OCI-LY3 (cell line): Measurements from ENCODE around the gene RBMX.

Experiments
- H2AFZ ChIP-seq: fragments of 200-600, 300-600 bp; shearing (Covaris generic); 2 replicates; pipeline ENCODE4 v1.6.0; 2014; ENCODE audit warnings: antibody characterized with exemption, low read depth, low read length
- H3K27ac ChIP-seq: fragments of 200-600, 300-600 bp; sonication (generic); 2 replicates; pipeline ENCODE4 v1.5.1; 2014; ENCODE audit warnings: mild to moderate bottlenecking, low read length, moderate library complexity, mixed read lengths
- H3K27me3 ChIP-seq: fragments of 200-600, 300-600 bp; sonication (generic); 2 replicates; pipeline ENCODE4 v1.6.1; 2014; ENCODE audit warnings: low read depth, low read length, mixed read lengths
- H3K36me3 ChIP-seq: fragments of 200-600, 300-600 bp; sonication (generic); replicated peaks from 2 replicates; pipeline ENCODE3; 2014; ENCODE audit warnings: low read depth, low read length, mixed read lengths
- H3K4me1 ChIP-seq: fragments of 300-600, 200-600 bp; sonication (generic); 2 replicates; pipeline ENCODE4 v1.6.1; 2014; ENCODE audit warnings: low read length, mixed read lengths
- H3K4me2 ChIP-seq: fragments of 200-600, 300-600 bp; sonication (generic); 2 replicates; pipeline ENCODE4 v1.6.1; 2014; ENCODE audit warnings: low read length, mixed read lengths
- H3K4me3 ChIP-seq: fragments of 300-600, 200-600 bp; sonication (generic); 2 replicates; pipeline ENCODE4 v1.5.1; 2014; ENCODE audit warnings: antibody characterized with exemption, mild to moderate bottlenecking, low read length, moderate library complexity
- H3K79me2 ChIP-seq: fragments of 300-600, 200-600 bp; shearing (Covaris generic); 2 replicates; pipeline ENCODE4 v1.6.1; 2014; ENCODE audit warnings: mild to moderate bottlenecking, low read length, mixed read lengths
- H3K9ac ChIP-seq: fragments of 300-600, 200-600 bp; shearing (Covaris generic); 2 replicates; pipeline ENCODE4 v1.6.0; 2014; ENCODE audit warnings: mild to moderate bottlenecking, low read length, moderate library complexity
- H3K9me3 ChIP-seq: fragments of 200-600, 300-600 bp; shearing (Covaris generic); 2 replicates; pipeline ENCODE4 v1.6.1; 2014; ENCODE audit warnings: low read length, mixed read lengths; ENCODE audit not compliant: insufficient read depth
- H4K20me1 ChIP-seq: fragments of 200-600, 300-600 bp; sonication (generic); 2 replicates; pipeline ENCODE4 v1.6.1; 2016; ENCODE audit warnings: low read length, mixed read lengths; ENCODE audit not compliant: insufficient read depth
- CTCF ChIP-seq: fragments of 200-600, 300-600 bp; sonication (generic); IDR thresholded peaks from 2 replicates; pipeline ENCODE4 v1.5.1; 2014; ENCODE audit warnings: antibody characterized with exemption, low read length, low read depth
- EZH2phosphoT487 ChIP-seq: fragments of 200-600 bp; shearing (Covaris generic); IDR thresholded peaks from 2 replicates; pipeline ENCODE4 v1.6.1; 2018; ENCODE audit warnings: antibody characterized with exemption, mixed run types, low read depth

RBMX gene

GRCh38 chrX:136847874-136848273, 32.7 kb downstream of the RBMX start:
- Histone ChIP-seq H3K27ac (no peak overlapping the region), H3K9me3 (no peaks in the 10 kb centered on the region), H4K20me1 (no peaks in the 10 kb centered on the region)

GRCh38 chrX:136839196-136839595, 41.3 kb downstream of the RBMX start:
- Histone ChIP-seq H3K9me3 (no peaks in the 10 kb centered on the region), H3K4me2 (no peak overlapping the region), H3K79me2 (no peaks in the 10 kb centered on the region), H4K20me1 (no peaks in the 10 kb centered on the region), H3K36me3 (no peaks in the 10 kb centered on the region), H3K9ac (no peak overlapping the region), H3K27me3 (no peaks in the 10 kb centered on the region), H2AFZ (no peak overlapping the region), H3K4me1 (no peaks in the 10 kb centered on the region), H3K4me3 (no peak overlapping the region), H3K27ac (no peak overlapping the region)
- TF ChIP-seq EZH2phosphoT487 (no peak), CTCF (no peak)

More at GRCh38 chrX:136847874-136848273, 32.7 kb downstream of the RBMX start:
- no peak overlapping the region for H3K4me3 ChIP-seq
- H3K79me2 ChIP-seq = no peaks in the 10 kb centered on the region
- no peaks in the 10 kb centered on the region for H3K4me1 ChIP-seq
- H3K4me2 ChIP-seq = no peak overlapping the region
- no peak for TF ChIP-seq EZH2phosphoT487
- TF ChIP-seq CTCF = no peak
- no peak overlapping the region for H3K9ac ChIP-seq
- peaks cover 10% of the 10 kb centered on the region for H3K36me3 ChIP-seq
- H3K27me3 ChIP-seq = no peaks in the 10 kb centered on the region
- H2AFZ ChIP-seq = no peak overlapping the region

GRCh38 chrX:136835761-136836160, 44.8 kb downstream of the RBMX start:
- Histone ChIP-seq H3K9me3 (no peaks in the 10 kb centered on the region), H3K4me1 (no peaks in the 10 kb centered on the region), H4K20me1 (no peaks in the 10 kb centered on the region), H3K4me2 (no peak overlapping the region), H3K9ac (no peak overlapping the region), H3K27ac (no peak overlapping the region), H3K27me3 (no peaks in the 10 kb centered on the region), H3K79me2 (no peaks in the 10 kb centered on the region), H3K36me3 (no peaks in the 10 kb centered on the region), H3K4me3 (no peak overlapping the region), H2AFZ (no peak overlapping the region)
- TF ChIP-seq EZH2phosphoT487 = no peak
- TF ChIP-seq CTCF = no peak

GRCh38 chrX:136829413-136829812, 51.1 kb downstream of the RBMX start:
- Histone ChIP-seq H3K79me2 (no peaks in the 10 kb centered on the region), H3K9ac (no peak overlapping the region), H3K4me3 (no peak overlapping the region), H3K36me3 (no peaks in the 10 kb centered on the region), H3K4me2 (no peak overlapping the region), H3K4me1 (no peaks in the 10 kb centered on the region), H3K27ac (no peak overlapping the region), H3K27me3 (no peaks in the 10 kb centered on the region), H2AFZ (no peak overlapping the region), H3K9me3 (no peaks in the 10 kb centered on the region), H4K20me1 (no peaks in the 10 kb centered on the region)
- no peak for TF ChIP-seq CTCF
- no peak for TF ChIP-seq EZH2phosphoT487
